GM12878 (cell line): ENCODE results near the gene GPR78. TPM values are rescaled to one million over a fixed set of nuclear protein-coding genes. Genes with fewer than 3 reads are reported as not detected.

Experiments used
- ATAC-seq: fragments of 200-7000 bp; cut with Tn5 transposase; 3 replicates; pipeline ENCODE4 v1.9.1; 2020; ENCODE audit warnings: mild to moderate bottlenecking, moderate library complexity
- BruUV-seq: library from RNA; stranded (reverse); fragments of 400-500 nt; replicated peaks from 2 replicates; lab custom pipeline; 2021; lab: Mats Ljungman, UMichigan
- CTCF ChIA-PET: fragments of 300-600 bp; sonication (Branson Sonifier 250); formaldehyde crosslinking; extraction: SDS; loops from one replicate; lab custom pipeline; 2021; ENCODE audit warnings: inconsistent platforms; lab: Yijun Ruan, JAX
- POLR2A ChIA-PET: fragments of 350-600 bp; formaldehyde crosslinking; extraction: SDS; loops from one replicate; lab custom pipeline; 2021; ENCODE audit warnings: inconsistent platforms; lab: Charles Lee
- RAD21 ChIA-PET: fragments of 300-600 bp; sonication (Branson Sonifier 250); formaldehyde crosslinking; loops from one replicate; lab custom pipeline; 2023; ENCODE audit warnings: antibody characterized with exemption; ENCODE audit not compliant: unreplicated experiment; lab: Charles Lee
- SMC1A ChIA-PET: fragments of 300-600 bp; sonication (Branson Sonifier 250); formaldehyde crosslinking; loops from one replicate; lab custom pipeline; 2023; ENCODE audit not compliant: unreplicated experiment, uncharacterized antibody; lab: Charles Lee
- DNase-seq: peaks from one replicate; pipeline ENCODE4 v3.0.0-alpha.2; 2011; ENCODE audit warnings: low read depth, low spot score
- FAIRE-seq: peaks from 3 replicates; lab custom pipeline; 2011; peaks lifted over from hg19 to GRCh38; lab: Jason Lieb, UNC
- H2AFZ ChIP-seq: 2 replicates; pipeline ENCODE4 v1.6.0; 2011; ENCODE audit warnings: low read depth, low read length, control low read depth; ENCODE audit not compliant: control insufficient read depth
- H3K27ac ChIP-seq: 2 replicates; pipeline ENCODE4 v1.5.1; 2011; ENCODE audit warnings: control low read depth; ENCODE audit not compliant: control insufficient read depth, insufficient read depth
- H3K27me3 ChIP-seq, 2 experiments: replicated peaks in 1 of 2; 2 replicates each; pipeline versions ENCODE4 v1.6.0 to v1.6.1; 2011; ENCODE audit warnings: low read length in 1 of 2; ENCODE audit not compliant: control insufficient read depth in 2 of 2, insufficient read depth in 2 of 2
- H3K36me3 ChIP-seq, 2 experiments: 2 replicates each; pipeline ENCODE4 v1.5.1; 2011; ENCODE audit warnings: low read length in 1 of 2; ENCODE audit not compliant: control insufficient read depth in 2 of 2, insufficient read depth in 2 of 2
- H3K4me1 ChIP-seq: 2 replicates; pipeline ENCODE4 v1.6.1; 2011; ENCODE audit warnings: mild to moderate bottlenecking, low read length, moderate library complexity, mixed read lengths; ENCODE audit not compliant: control insufficient read depth, insufficient read depth
- H3K4me2 ChIP-seq: 2 replicates; pipeline ENCODE4 v1.6.0; 2011; ENCODE audit warnings: control low read depth; ENCODE audit not compliant: control insufficient read depth, insufficient read depth
- H3K4me3 ChIP-seq: fragments of 200-600 bp; sonication (generic); 2 replicates; pipeline ENCODE4 v1.5.1; 2016
- H3K79me2 ChIP-seq: 2 replicates; pipeline ENCODE4 v1.6.0; 2011; ENCODE audit warnings: low read length; ENCODE audit not compliant: control insufficient read depth, insufficient read depth
- H3K9ac ChIP-seq: 2 replicates; pipeline ENCODE4 v1.8.0; 2011; ENCODE audit warnings: low read length, control low read depth, mixed read lengths; ENCODE audit not compliant: control insufficient read depth, insufficient read depth
- H3K9me3 ChIP-seq: replicated peaks from 3 replicates; pipeline ENCODE4 v1.5.1; 2011; ENCODE audit warnings: mild to moderate bottlenecking, low read length; ENCODE audit not compliant: control insufficient read depth, insufficient read depth
- H4K20me1 ChIP-seq: 2 replicates; pipeline ENCODE4 v1.6.0; 2011; ENCODE audit not compliant: control insufficient read depth, insufficient read depth
- CBX5 ChIP-seq: sonication (generic); IDR thresholded peaks from 2 replicates; pipeline ENCODE4 v1.6.1; 2016; ENCODE audit warnings: low read depth, moderate library complexity, mild to moderate bottlenecking, inconsistent platforms
- DPF2 ChIP-seq: fragments of 450-650 bp; IDR thresholded peaks from 2 replicates; pipeline ENCODE4 v1.6.1; 2017; ENCODE audit warnings: mild to moderate bottlenecking
- EED ChIP-seq: sonication (generic); IDR thresholded peaks from 2 replicates; pipeline ENCODE4 v1.6.1; 2016; ENCODE audit warnings: antibody characterized with exemption, low read depth
- MXI1 ChIP-seq: fragments of 150-350 bp; IDR thresholded peaks from 2 replicates; pipeline ENCODE4 v1.6.1; 2011; ENCODE audit warnings: low read depth, mild to moderate bottlenecking, inconsistent platforms, low read length, improper control_type of control experiment
- NFYB ChIP-seq: IDR thresholded peaks from 2 replicates; pipeline ENCODE4 v1.6.1; 2011; ENCODE audit warnings: low read depth, mild to moderate bottlenecking, low read length, improper control_type of control experiment, moderate library complexity; ENCODE audit not compliant: insufficient read depth
- POU2F2 ChIP-seq: IDR thresholded peaks from 3 replicates; pipeline ENCODE4 v1.6.1; 2011; ENCODE audit warnings: low read depth, mild to moderate bottlenecking, low read length, borderline replicate concordance
- RAD51 ChIP-seq: fragments of 450-650 bp; IDR thresholded peaks from 2 replicates; pipeline ENCODE4 v1.6.1; 2016; ENCODE audit warnings: moderate library complexity, mild to moderate bottlenecking, inconsistent platforms
- RBBP5 ChIP-seq: fragments of 200-600 bp; sonication (generic); conservative IDR thresholded peaks from 2 replicates; pipeline ENCODE4 v1.6.1; 2016
- STAT3 ChIP-seq: IDR thresholded peaks from 2 replicates; pipeline ENCODE4 v1.6.1; 2011; ENCODE audit warnings: low read depth, low read length, improper control_type of control experiment
- TARDBP ChIP-seq: IDR thresholded peaks from 2 replicates; pipeline ENCODE4 v1.6.1; 2016; ENCODE audit warnings: borderline replicate concordance
- ZNF217 ChIP-seq: fragments of 450-650 bp; IDR thresholded peaks from 2 replicates; pipeline ENCODE4 v1.6.1; 2017; ENCODE audit warnings: antibody characterized with exemption, mild to moderate bottlenecking
- WGBS: methylation state at CpG from one replicate; pipeline ENCODE4 v1.1.6; 2016; ENCODE audit warnings: low lambda C conversion rate; ENCODE audit not compliant: insufficient replicate concordance, insufficient coverage; ENCODE audit errors: missing lambda C conversion rate; 5-methylcytosine and 5-hydroxymethylcytosine counted together
- in situ Hi-C: fragments of 300-500 bp; cut with MboI; formaldehyde crosslinking; loops from 9 replicates; pipeline ENCODE4 v1.14.3; 2018; ENCODE audit warnings: mixed read lengths
- intact Hi-C: fragments of 100-400 bp; cut with micrococcal nuclease; formaldehyde crosslinking; loops from one replicate; pipeline ENCODE4 v1.14.2; 2022; ENCODE audit not compliant: unreplicated experiment
- polyA plus RNA-seq, 11 experiments: library from polyadenylated mRNA; depleted of rRNA in 4 of 11; unstranded in 6 of 11; stranded (reverse) in 5 of 11; fragments of >200 nt; fragmentation: Nextera tagmentation in 4 of 11; fragmentation: Illumina TruSeq in 1 of 11; extraction: Ambion mirVana in 4 of 11; extraction: Trizol in 1 of 11; gene quantifications; 1 replicate in 1 of 11; 2 replicates in 10 of 11; pipeline versions ENCODE4 v1.2.1 to v1.2.3, GENCODE V29; 2011 to 2016; ENCODE audit warnings: inconsistent platforms in 2 of 11, missing spikeins in 2 of 11, low read depth in 1 of 11
- total RNA-seq, 4 experiments: library from RNA; depleted of rRNA in 3 of 4; stranded (reverse); fragments of >200 nt in 3 of 4; fragmentation: Illumina TruSeq in 1 of 4; extraction: Trizol in 1 of 4; gene quantifications; 2 replicates each; pipeline versions ENCODE4 v1.2.1 to v1.2.3, GENCODE V29; 2013 to 2021
- TF ChIP-seq, protein P1 (sequence below): IDR thresholded peaks from 2 replicates; pipeline ENCODE4 v1.6.1; 2012; ENCODE audit warnings: low read depth, low read length, improper control_type of control experiment

Gene GPR78
- total and polyA plus RNA-seq, 10 of the 15 experiments (the other 5 are each of a cell fraction or from before 2014, with no cell fraction given), result 0.03 TPM; not detected in 9

DNA sequence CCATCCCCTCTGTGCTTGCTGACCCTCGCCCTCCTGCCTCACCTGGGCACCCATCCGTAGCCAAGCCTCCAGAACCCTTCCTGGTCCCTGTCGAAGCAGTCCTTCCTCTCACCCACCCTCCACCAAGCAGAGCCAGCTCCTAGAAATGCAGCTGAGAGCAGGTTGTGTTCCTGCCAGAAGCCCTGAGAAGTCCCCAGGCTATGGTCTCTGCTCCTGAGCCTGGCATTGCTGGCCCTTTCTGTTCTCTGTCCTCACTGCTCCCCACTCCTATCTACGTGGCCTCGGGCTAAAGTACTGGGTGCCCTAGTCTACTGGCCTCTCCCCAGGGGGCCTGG, 10.3 kb downstream of the GPR78 start (continued):
- no peak for TF ChIP-seq RBBP5

DNA sequence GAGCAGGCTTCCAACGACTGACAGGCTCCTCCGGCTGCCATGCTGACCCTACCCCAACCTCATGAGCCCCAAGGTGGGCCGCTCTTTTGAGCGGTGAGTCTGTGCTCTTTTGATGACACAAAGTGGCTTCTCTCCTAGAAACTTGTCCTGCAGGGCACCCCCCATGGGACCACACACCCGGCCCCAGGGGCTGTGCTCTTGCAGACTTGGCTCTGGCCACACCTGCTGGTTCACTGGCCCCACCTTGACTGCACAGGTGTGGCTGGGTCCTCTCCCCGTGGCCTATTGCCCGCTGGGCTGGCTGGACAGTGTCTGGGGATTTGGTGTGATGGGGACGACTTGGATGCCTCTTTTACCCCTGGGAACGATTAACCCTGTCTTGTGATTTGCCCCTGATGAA, 10.9 kb downstream of the GPR78 start:
- Histone ChIP-seq H3K9ac (no peak overlapping the region), H4K20me1 (no peaks in the 10 kb centered on the region), H3K9me3 (no peaks in the 10 kb centered on the region), H3K27me3 (peaks cover 2 to 9% of the 10 kb centered on the region in 2 experiments; a peak in 3 of 4 replicates), H3K27ac (no peak overlapping the region), H3K4me3 (no peak overlapping the region), H3K4me1 (no peaks in the 10 kb centered on the region), H3K79me2 (no peaks in the 10 kb centered on the region), H2AFZ (no peak overlapping the region), H3K36me3 (no peaks in the 10 kb centered on the region), H3K4me2 (no peak overlapping the region)
- ATAC-seq (no peak), DNase-seq (no peak), FAIRE-seq (no peak)
- in situ Hi-C loops, result loop anchor here (10.0 kb wide), 1 partner anchor 326 kb away; the partner anchor contains the start of gene HTRA3
- RAD21 ChIA-PET, result no interaction called here
- POLR2A ChIA-PET, result no interaction called here
- intact Hi-C loops, result loop anchor here (10.0 kb wide), 1 partner anchor 346 kb away; no protein-coding TSS in a partner anchor
- no TSS peak for BruUV-seq
- 3% methylated on average over 8 of the region's 9 CpGs for WGBS
- TF ChIP-seq NFYB, result no peak
- CTCF ChIA-PET, result interaction anchor here (1.5 kb wide), 1 partner anchor 122 kb away, joined by 9 read pairs; no protein-coding TSS in a partner anchor
- SMC1A ChIA-PET, result interaction anchor here (0.5 kb wide), 1 partner anchor 24 kb away, joined by 4 read pairs; no protein-coding TSS in a partner anchor

DNA sequence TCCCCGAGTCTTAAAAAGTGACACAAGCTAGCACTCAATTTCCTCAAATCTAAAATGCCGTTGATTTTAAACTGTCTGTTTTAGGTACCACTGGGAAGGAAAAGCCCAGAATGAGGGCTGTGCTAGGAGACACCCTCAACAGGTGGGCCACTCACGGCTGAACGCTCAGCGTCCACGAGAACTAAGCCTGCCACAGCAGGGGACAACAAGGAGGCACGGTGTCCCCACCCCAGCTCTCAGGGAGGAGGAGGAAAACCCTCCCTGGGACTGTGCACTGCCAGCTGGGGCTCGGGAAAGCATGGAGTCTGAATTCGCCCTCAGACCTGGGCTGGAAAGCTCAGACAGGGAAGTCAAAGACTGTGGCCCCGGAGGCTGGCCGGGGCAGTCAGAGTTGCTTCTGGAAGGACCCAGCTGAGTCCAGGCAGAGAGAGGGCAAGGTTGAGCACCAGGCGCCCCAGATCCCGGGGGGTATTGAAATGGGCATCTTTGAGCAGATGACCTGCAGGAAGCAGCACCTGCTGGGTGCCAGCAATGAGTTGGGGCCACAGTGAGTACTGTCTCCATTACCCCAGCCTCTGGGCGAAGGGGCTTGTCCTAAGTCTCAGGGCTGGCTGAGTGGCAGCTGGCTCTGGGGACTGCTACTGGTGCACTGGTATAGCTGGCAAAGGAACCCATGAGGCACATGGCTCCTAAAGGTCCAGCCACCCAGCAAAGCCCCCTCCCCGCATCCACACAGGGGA, 11.6 kb downstream of the GPR78 start:
- Histone ChIP-seq H3K9me3 (no peaks in the 10 kb centered on the region), H3K27ac (no peak overlapping the region), H3K79me2 (no peaks in the 10 kb centered on the region), H3K4me3 (no peak overlapping the region), H3K27me3 (peaks cover 2 to 9% of the 10 kb centered on the region in 2 experiments; a peak in 3 of 4 replicates), H4K20me1 (no peaks in the 10 kb centered on the region), H3K4me1 (no peaks in the 10 kb centered on the region), H3K9ac (no peak overlapping the region), H3K36me3 (no peaks in the 10 kb centered on the region), H2AFZ (no peak overlapping the region), H3K4me2 (no peak overlapping the region)
- CTCF ChIA-PET, result interaction anchor here (1.5 kb wide), 1 partner anchor 123 kb away, joined by 9 read pairs; no protein-coding TSS in a partner anchor
- 39% methylated on average over 15 of the region's 15 CpGs for WGBS
- DNase-seq (no peak), FAIRE-seq (no peak), ATAC-seq (no peak)
- SMC1A ChIA-PET, result no interaction called here
- no TSS peak for BruUV-seq
- intact Hi-C loops, result loop anchor here (10.0 kb wide), 1 partner anchor 347 kb away; no protein-coding TSS in a partner anchor
- in situ Hi-C loops, result loop anchor here (10.0 kb wide), 1 partner anchor 327 kb away; the partner anchor contains the start of gene HTRA3
- POLR2A ChIA-PET, result no interaction called here
- no peak for TF ChIP-seq EED
- TF ChIP-seq, protein P1, sequence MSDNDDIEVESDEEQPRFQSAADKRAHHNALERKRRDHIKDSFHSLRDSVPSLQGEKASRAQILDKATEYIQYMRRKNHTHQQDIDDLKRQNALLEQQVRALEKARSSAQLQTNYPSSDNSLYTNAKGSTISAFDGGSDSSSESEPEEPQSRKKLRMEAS, result no peak
- TF ChIP-seq CBX5, result no peak
- no peak for TF ChIP-seq STAT3
- no peak for TF ChIP-seq MXI1
- no peak for TF ChIP-seq DPF2
- no peak for TF ChIP-seq RAD51
- no peak for TF ChIP-seq TARDBP
- no peak for TF ChIP-seq POU2F2
- TF ChIP-seq ZNF217, result no peak
- RAD21 ChIA-PET, result no interaction called here
